Astrocyte (in vitro differentiated cells and primary cell): ENCODE measurements around the gene SELENOO.

ENCODE experiments used
- CTCF ChIP-seq: IDR thresholded peaks from 2 replicates; pipeline ENCODE4 v1.5.1; 2011; ENCODE audit warnings: low read depth, mild to moderate bottlenecking, inconsistent platforms, low read length, moderate library complexity; ENCODE audit not compliant: insufficient read depth
- EZH2 ChIP-seq: IDR thresholded peaks from 2 replicates; pipeline ENCODE4 v1.6.1; 2012; ENCODE audit warnings: mild to moderate bottlenecking, low read length, inconsistent platforms; ENCODE audit not compliant: insufficient read depth

GRCh38 chr22:50153056-50153755 lies 47.6 kb upstream of the SELENOO start:
- no peak for TF ChIP-seq CTCF
- no peak for TF ChIP-seq EZH2
